MM.1S (cell line): ENCODE data around the gene ALAS1.

ENCODE experiments used
- DNase-seq: peaks from one replicate; pipeline ENCODE4 v3.0.0-alpha.2; 2015
- H2AFZ ChIP-seq: fragments of 300-600 bp; sonication (generic); 2 replicates; pipeline ENCODE4 v1.6.0; 2016; ENCODE audit warnings: antibody characterized with exemption, low read length
- H3F3A ChIP-seq: fragments of 300-600 bp; sonication (generic); 2 replicates; pipeline ENCODE4 v1.6.1; 2016; ENCODE audit warnings: mild to moderate bottlenecking, antibody characterized with exemption, low read length, moderate library complexity, mixed read lengths; ENCODE audit not compliant: insufficient read depth
- H3K27ac ChIP-seq: fragments of 300-600 bp; sonication (generic); 2 replicates; pipeline ENCODE4 v1.5.1; 2016; ENCODE audit warnings: mild to moderate bottlenecking, low read length
- H3K27me3 ChIP-seq: fragments of 300-600 bp; sonication (generic); replicated peaks from 2 replicates; pipeline ENCODE4 v1.6.0; 2016; ENCODE audit warnings: low read length; ENCODE audit not compliant: insufficient read depth
- H3K36me3 ChIP-seq: fragments of 300-600 bp; sonication (generic); replicated peaks from 2 replicates; pipeline ENCODE4 v1.6.1; 2016; ENCODE audit warnings: mild to moderate bottlenecking, low read length, mixed read lengths; ENCODE audit not compliant: insufficient read depth
- H3K4me1 ChIP-seq: fragments of 300-600 bp; sonication (generic); 2 replicates; pipeline ENCODE4 v1.6.1; 2016; ENCODE audit warnings: low read length, mixed read lengths
- H3K4me2 ChIP-seq: fragments of 300-600 bp; sonication (generic); 2 replicates; pipeline ENCODE4 v1.6.0; 2016; ENCODE audit warnings: low read depth, low read length
- H3K4me3 ChIP-seq: fragments of 300-600 bp; sonication (generic); 2 replicates; pipeline ENCODE4 v1.5.1; 2016; ENCODE audit warnings: low read length, mixed read lengths
- H3K79me2 ChIP-seq: fragments of 300-600 bp; sonication (generic); 2 replicates; pipeline ENCODE4 v1.6.1; 2016; ENCODE audit warnings: mixed run types, low read length, mixed read lengths
- H3K9ac ChIP-seq: fragments of 300-600 bp; sonication (generic); 2 replicates; pipeline ENCODE4 v1.6.1; 2016; ENCODE audit warnings: low read length, mixed read lengths
- H3K9me2 ChIP-seq: fragments of 300-600 bp; sonication (generic); replicated peaks from 2 replicates; pipeline ENCODE4 v1.6.1; 2016; ENCODE audit warnings: mild to moderate bottlenecking, low read length, mixed read lengths; ENCODE audit not compliant: insufficient read depth
- H3K9me3 ChIP-seq: fragments of 300-600 bp; sonication (generic); replicated peaks from 2 replicates; pipeline ENCODE4 v1.6.1; 2016; ENCODE audit warnings: mild to moderate bottlenecking, low read length, mixed read lengths; ENCODE audit not compliant: insufficient read depth
- H4K20me1 ChIP-seq: fragments of 300-600 bp; sonication (generic); 2 replicates; pipeline ENCODE4 v1.6.1; 2016; ENCODE audit warnings: mild to moderate bottlenecking, low read length, moderate library complexity, mixed read lengths; ENCODE audit not compliant: insufficient read depth
- CTCF ChIP-seq: fragments of 300-600 bp; sonication (generic); IDR thresholded peaks from 2 replicates; pipeline ENCODE4 v1.5.1; 2016; ENCODE audit warnings: antibody characterized with exemption, low read length, mixed read lengths
- EZH2 ChIP-seq: fragments of 300-600 bp; sonication (generic); optimal IDR thresholded peaks from 2 replicates; pipeline ENCODE3; 2017; ENCODE audit warnings: low read depth, mild to moderate bottlenecking, antibody characterized with exemption, low read length, mixed read lengths
- EZH2phosphoT487 ChIP-seq: fragments of 300-600 bp; sonication (generic); IDR thresholded peaks from 2 replicates; pipeline ENCODE4 v1.6.1; 2018; ENCODE audit warnings: antibody characterized with exemption, low read length

Gene ALAS1

DNA sequence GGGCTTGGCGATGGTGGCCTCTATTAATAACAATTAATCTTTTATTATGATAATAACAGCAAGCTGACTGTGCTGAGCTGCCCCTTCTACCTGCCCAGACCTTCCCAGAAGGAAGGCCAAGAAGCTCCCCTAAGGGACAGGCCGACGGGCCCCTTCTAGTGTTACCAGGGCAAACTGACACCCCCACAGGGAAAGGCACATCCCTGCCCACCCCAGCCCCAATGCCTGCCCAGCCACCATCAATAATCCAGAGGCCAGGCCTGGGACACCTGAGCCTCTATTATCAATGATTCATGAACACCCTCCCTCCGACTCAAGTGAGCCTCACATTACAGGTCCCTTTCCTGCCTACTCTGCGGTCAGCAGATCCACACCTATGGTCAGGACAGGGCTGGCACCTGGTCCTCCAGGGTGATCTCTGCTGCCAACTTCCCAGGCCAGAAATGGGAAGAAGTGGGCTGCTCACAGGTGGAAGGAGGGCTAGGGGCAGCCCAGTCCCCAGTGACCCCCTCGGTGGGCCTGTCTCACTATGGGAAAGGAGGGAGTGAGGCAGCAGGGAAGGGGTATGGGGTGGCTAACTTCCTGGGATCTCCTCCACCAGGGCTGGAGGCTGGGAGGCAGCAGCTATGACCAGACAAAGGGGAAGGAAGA, 39.2 kb downstream of the ALAS1 start:
- Histone ChIP-seq H3K9me3 (no peaks in the 10 kb centered on the region), H3K79me2 (peaks cover 39% of the 10 kb centered on the region), H3K4me1 (peaks cover 33% of the 10 kb centered on the region), H4K20me1 (no peaks in the 10 kb centered on the region), H3K9ac (no peak overlapping the region; the same call in 1 of the 2 replicates), H3K4me3 (no peak overlapping the region), H3K27me3 (no peaks in the 10 kb centered on the region), H3K36me3 (no peaks in the 10 kb centered on the region), H3K4me2 (no peak overlapping the region), H3F3A (peaks cover 12% of the 10 kb centered on the region), H3K27ac (no peak overlapping the region), H3K9me2 (no peaks in the 10 kb centered on the region), H2AFZ (no peak overlapping the region)
- DNase-seq, result no peak
- TF ChIP-seq EZH2phosphoT487 (no peak), CTCF (no peak), EZH2 (no peak)

DNA sequence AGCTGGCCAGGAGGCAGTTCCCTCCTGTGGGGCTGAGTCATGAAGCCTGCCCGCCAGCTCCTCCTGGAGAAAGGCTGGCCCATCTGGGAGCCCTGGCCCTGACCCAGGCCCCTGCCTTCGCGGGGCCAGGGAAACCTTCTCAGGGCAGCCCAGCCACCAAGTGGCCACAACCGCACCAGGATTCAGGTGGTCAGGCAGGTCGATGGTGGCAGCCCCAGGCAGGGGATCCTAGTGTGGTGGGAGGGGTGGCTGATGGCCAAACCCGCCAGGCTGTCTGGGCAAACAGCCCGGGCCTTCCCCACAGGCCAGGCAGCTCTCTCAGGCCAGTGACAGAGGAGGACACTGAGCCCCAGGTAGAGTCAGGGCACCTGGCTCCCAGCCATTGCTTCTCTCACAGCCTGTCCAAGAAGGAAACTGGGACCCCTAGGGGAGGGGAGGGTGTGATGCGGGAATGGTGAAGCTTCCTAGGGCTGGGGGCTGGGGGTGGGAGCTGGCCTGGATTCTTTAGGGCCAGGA, 39.8 kb downstream of the ALAS1 start:
- H3F3A ChIP-seq, result peaks cover 12% of the 10 kb centered on the region
- no peak for DNase-seq
- no peaks in the 10 kb centered on the region for H3K36me3 ChIP-seq
- peak overlapping the region; percentile 99 for H3K4me2 ChIP-seq
- H3K4me3 ChIP-seq, result peak overlapping the region; percentile 100
- H3K9me2 ChIP-seq, result no peaks in the 10 kb centered on the region
- H3K9ac ChIP-seq, result peak overlapping the region; percentile 99; the same call in 1 of the 2 replicates
- H3K27me3 ChIP-seq, result no peaks in the 10 kb centered on the region
- H3K4me1 ChIP-seq, result peaks cover 33% of the 10 kb centered on the region
- H3K9me3 ChIP-seq, result no peaks in the 10 kb centered on the region
- H3K79me2 ChIP-seq, result peaks cover 36% of the 10 kb centered on the region
- no peak for TF ChIP-seq EZH2
- H4K20me1 ChIP-seq, result no peaks in the 10 kb centered on the region
- H2AFZ ChIP-seq, result no peak overlapping the region
- H3K27ac ChIP-seq, result no peak overlapping the region

- Histone ChIP-seq H3K9me3 (no peaks in the 10 kb centered on the region), H3K4me2 (peak overlapping the region; percentile 99), H3F3A (peaks cover 12% of the 10 kb centered on the region), H3K27me3 (no peaks in the 10 kb centered on the region), H3K79me2 (peaks cover 36% of the 10 kb centered on the region), H3K27ac (no peak overlapping the region), H2AFZ (peak overlapping the region; percentile 84), H3K9ac (peak overlapping the region; percentile 99), H3K4me1 (peaks cover 33% of the 10 kb centered on the region), H3K36me3 (no peaks in the 10 kb centered on the region), H3K9me2 (no peaks in the 10 kb centered on the region), H4K20me1 (no peaks in the 10 kb centered on the region), H3K4me3 (peak overlapping the region; percentile 100)
- DNase-seq, result no peak
- TF ChIP-seq EZH2 (no peak), EZH2phosphoT487 (no peak), CTCF (no peak)
Measured at GRCh38 chr3:52238193-52238760, 40.3 kb downstream of the ALAS1 start.
